GM13977 (cell line): ENCODE results near the gene L3MBTL4.

Source experiments
- DNase-seq: peaks from one replicate; pipeline ENCODE4 v3.0.0; 2012; ENCODE audit warnings: low spot score
- CTCF ChIP-seq: IDR thresholded peaks from 2 replicates; pipeline ENCODE4 v1.5.1; 2012; ENCODE audit warnings: mild to moderate bottlenecking, control low read depth; ENCODE audit not compliant: insufficient read depth; ENCODE audit errors: extremely low read depth, missing control alignments
- in situ Hi-C: fragments of 300-500 bp; cut with MboI; formaldehyde crosslinking; loops from one replicate; pipeline ENCODE4 v1.12.0; 2022; ENCODE audit warnings: low sequenced_read_pairs, low pct_unique_long_range_greater_than_20kb, mixed read lengths, inconsistent platforms; ENCODE audit not compliant: unreplicated experiment

L3MBTL4 gene

GRCh38 chr18:6435731-6436130 lies 21.0 kb upstream of the L3MBTL4 start:
- DNase-seq, result no peak
- in situ Hi-C loops, result no loop called here
- no peak for TF ChIP-seq CTCF

- in situ Hi-C loops, result no loop called here
- TF ChIP-seq CTCF, result no peak
- no peak for DNase-seq
These were observed 20.4 kb upstream of the L3MBTL4 start for GRCh38 chr18:6434987-6435709.

- in situ Hi-C loops, result no loop called here
- no peak for TF ChIP-seq CTCF
- DNase-seq, result no peak
These were observed 19.8 kb upstream of the L3MBTL4 start for GRCh38 chr18:6434481-6434880.

GRCh38 chr18:6431659-6432318 lies 17.1 kb upstream of the L3MBTL4 start:
- DNase-seq, result no peak
- in situ Hi-C loops, result no loop called here
- no peak for TF ChIP-seq CTCF

- no peak for DNase-seq
- TF ChIP-seq CTCF, result no peak
- in situ Hi-C loops, result no loop called here
These were observed 14.2 kb upstream of the L3MBTL4 start for GRCh38 chr18:6428851-6429395.

GRCh38 chr18:6427286-6427685 lies 12.6 kb upstream of the L3MBTL4 start:
- in situ Hi-C loops, result no loop called here
- no peak for DNase-seq
- TF ChIP-seq CTCF, result no peak
